ENCODE measurements around the gene DOCK3. TPM values are rescaled to one million over a fixed set of nuclear protein-coding genes. Genes with fewer than 3 reads are reported as not detected.
A peak's percentile ranks its signal among the peaks of the same experiment; 100 is the strongest.

DOCK3 gene
- total RNA-seq, 2 experiments from 2014 or later = 1.6 to 1.7 TPM

DNA sequence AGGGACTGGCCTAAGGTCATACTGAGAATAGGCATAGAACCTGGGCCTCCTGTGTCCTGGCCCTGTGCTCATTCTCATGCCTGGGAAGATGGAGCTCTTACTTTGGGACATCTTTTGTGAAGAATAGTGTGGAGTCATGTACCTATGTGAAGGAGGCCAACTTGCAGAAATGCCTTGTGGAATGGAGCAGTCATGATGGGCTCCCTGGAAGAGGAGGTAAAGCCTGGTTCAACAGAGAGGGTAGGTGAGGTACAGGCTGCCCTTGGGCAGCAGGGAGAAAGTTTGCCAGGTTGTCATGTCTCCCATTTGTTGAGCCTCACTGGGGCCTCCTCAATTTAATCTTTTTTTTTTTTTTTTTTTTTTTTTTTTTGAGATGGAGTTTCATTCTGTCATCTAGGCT is 39.7 kb upstream of the DOCK3 start:
- no peak for DNase-seq
- Mint-ChIP-seq H3K4me1 (ENCODE audit: low read depth) (peaks cover 69% of the 10 kb centered on the region), H3K9me3 (no peaks in the 10 kb centered on the region), H3K27me3 (ENCODE audit: low read depth) (no peaks in the 10 kb centered on the region), H3K27ac (no peak overlapping the region), H3K36me3 (ENCODE audit: low read depth) (peaks cover 9% of the 10 kb centered on the region), H3K4me3 (no peak overlapping the region)
- CTCF ChIA-PET = interaction anchor here (1.8 to 5.1 kb wide), 2 partner anchors 18 kb away, joined by 5 to 32 read pairs; partner anchors contain the start of gene MAPKAPK3
- intact Hi-C loops (cut with micrococcal nuclease) = no loop called here

DNA sequence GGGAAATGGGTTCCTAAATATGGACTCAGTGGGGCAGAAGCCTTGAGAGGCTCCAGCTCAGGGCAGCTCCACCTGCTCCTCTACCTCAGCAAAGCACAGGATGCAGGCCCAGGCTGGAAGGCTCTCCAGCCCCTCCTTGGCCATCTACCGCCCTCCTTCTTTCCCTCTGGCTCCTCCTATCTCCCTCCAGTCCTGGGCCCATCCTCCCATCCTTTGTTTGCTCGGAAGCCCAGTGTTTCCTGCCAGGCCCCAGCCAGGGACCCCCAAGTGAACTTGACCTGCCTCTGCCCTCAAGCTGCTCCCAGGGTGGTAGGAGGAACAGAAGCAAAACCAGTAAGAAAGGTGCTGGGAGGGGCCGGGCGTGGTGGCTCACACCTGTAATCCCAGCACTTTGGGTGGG is 37.7 kb upstream of the DOCK3 start:
- no peak overlapping the region for H3K4me3 Mint-ChIP-seq
- H3K9me3 Mint-ChIP-seq = no peaks in the 10 kb centered on the region
- DNase-seq = no peak
- intact Hi-C loops (cut with micrococcal nuclease) = no loop called here
- CTCF ChIA-PET = interaction anchor here (2.4 kb wide), 1 partner anchor 16 kb away, joined by 10 read pairs; no protein-coding TSS in a partner anchor
- peaks cover 9% of the 10 kb centered on the region for H3K36me3 Mint-ChIP-seq (ENCODE audit: low read depth)
- H3K27ac Mint-ChIP-seq = no peak overlapping the region
- H3K27me3 Mint-ChIP-seq (ENCODE audit: low read depth) = no peaks in the 10 kb centered on the region
- H3K4me1 Mint-ChIP-seq (ENCODE audit: low read depth) = peaks cover 56% of the 10 kb centered on the region

DNA sequence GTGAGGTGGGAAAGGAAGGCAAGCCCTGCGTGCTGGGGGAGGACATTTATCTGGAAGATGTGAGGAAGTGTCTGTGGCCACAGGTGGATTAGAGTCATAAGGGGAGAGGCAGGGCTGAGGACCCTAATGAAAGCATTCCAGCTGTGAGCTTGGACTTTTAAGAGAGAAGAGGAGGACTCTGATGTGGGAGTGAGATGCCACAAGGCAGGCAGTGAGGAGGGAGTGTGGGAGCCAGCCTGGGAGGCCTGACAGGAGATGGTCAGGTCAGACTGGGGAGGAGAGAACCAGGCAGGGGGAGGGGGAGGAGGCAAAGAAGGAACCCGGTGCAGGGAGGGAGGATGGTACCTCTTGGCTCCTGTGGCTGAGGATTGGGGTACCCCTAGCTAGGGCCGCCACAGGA is 36.8 kb upstream of the DOCK3 start:
- peaks cover 53% of the 10 kb centered on the region for H3K4me1 Mint-ChIP-seq (ENCODE audit: low read depth)
- CTCF ChIA-PET = interaction anchor here (1.3 to 2.4 kb wide), 2 partner anchors 15 to 22 kb away, joined by 6 to 10 read pairs; partner anchors contain the start of gene MAPKAPK3
- peaks cover 12% of the 10 kb centered on the region for H3K36me3 Mint-ChIP-seq (ENCODE audit: low read depth)
- no peaks in the 10 kb centered on the region for H3K27me3 Mint-ChIP-seq (ENCODE audit: low read depth)
- peak overlapping the region; percentile 2 for H3K27ac Mint-ChIP-seq
- no peak overlapping the region for H3K4me3 Mint-ChIP-seq
- no peaks in the 10 kb centered on the region for H3K9me3 Mint-ChIP-seq
- DNase-seq = no peak
- intact Hi-C loops (cut with micrococcal nuclease) = no loop called here

DNA sequence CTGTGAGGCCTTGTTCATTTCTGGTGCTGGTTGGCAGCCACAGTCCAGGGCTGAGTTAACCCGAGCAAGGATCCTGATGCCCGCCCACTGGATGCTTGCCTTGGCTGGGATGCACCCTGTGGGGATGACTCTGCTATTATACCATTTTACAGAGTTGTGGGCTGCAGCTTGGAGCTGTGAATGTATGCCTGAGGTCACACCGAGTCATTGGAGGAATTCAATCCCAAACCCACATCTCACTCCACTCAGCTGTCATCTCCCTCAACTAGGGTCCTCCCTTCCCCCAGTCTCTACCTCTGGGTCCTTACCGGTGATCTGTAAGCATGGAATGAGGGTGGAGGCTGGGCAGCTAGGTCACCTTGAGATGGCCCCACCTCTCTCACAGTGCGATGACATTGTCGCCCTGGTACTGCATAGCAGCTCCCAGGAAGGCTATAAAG is 35.7 kb upstream of the DOCK3 start:
- Mint-ChIP-seq H3K9me3 (no peaks in the 10 kb centered on the region), H3K36me3 (ENCODE audit: low read depth) (peaks cover 19% of the 10 kb centered on the region), H3K4me3 (no peak overlapping the region), H3K27ac (peak overlapping the region; percentile 32), H3K4me1 (ENCODE audit: low read depth) (peaks cover 42% of the 10 kb centered on the region), H3K27me3 (ENCODE audit: low read depth) (no peaks in the 10 kb centered on the region)
- intact Hi-C loops (cut with micrococcal nuclease) = no loop called here
- no peak for DNase-seq
- CTCF ChIA-PET = interaction anchor here (1.1 to 1.3 kb wide), 3 partner anchors 13 to 23 kb away, joined by 3 to 6 read pairs (median 4); partner anchors contain the start of gene MAPKAPK3

DNA sequence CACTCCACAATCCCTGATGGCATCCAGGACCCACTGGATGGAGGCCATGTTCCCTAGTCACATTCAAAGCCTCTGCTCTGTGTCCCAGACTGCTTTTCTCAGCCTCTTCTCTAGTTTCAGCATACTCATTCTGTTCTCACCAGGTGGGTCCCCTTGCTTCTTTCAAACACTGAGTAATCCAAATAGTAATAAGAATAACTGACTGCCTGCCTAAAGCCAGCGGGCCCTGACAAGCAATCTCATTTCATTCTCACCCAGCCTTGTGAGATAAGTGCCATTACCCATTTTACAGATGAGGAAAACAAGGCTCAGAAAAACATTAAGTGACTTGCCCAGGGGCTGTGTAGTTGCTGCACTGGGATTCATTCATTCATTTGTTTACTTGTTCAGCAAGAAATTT is 32.3 kb upstream of the DOCK3 start:
- Mint-ChIP-seq H3K4me1 (ENCODE audit: low read depth) (peaks cover 21% of the 10 kb centered on the region), H3K27ac (peak overlapping the region; percentile 33), H3K27me3 (ENCODE audit: low read depth) (no peaks in the 10 kb centered on the region), H3K36me3 (ENCODE audit: low read depth) (peaks cover 27% of the 10 kb centered on the region), H3K9me3 (no peaks in the 10 kb centered on the region), H3K4me3 (no peak overlapping the region)
- intact Hi-C loops (cut with micrococcal nuclease) = loop anchor here (1.0 kb wide), 1 partner anchor 18 kb away; no protein-coding TSS in a partner anchor
- CTCF ChIA-PET = interaction anchor here (1.0 kb wide), 1 partner anchor 10 kb away, joined by 3 read pairs; no protein-coding TSS in a partner anchor
- peak; percentile 56 for DNase-seq

DNA sequence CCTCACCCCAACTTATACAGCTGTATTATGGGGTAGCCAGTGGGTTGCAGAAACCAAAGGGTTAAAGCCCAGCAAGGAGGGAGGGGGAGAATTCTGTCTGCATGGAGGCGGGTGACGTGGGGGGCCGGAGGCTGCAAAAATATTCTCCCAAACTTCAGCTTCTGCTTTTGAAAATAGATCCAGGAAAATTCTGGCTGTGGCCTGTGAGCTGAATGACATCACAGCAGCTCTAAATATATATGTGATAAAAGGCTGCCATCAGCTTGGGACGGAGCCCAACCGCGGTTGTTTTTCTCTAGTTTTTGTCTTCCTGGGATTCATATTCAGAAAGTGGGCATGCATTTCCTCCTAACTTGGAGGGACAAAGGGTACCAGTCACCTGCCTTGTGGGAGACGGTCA is 30.2 kb upstream of the DOCK3 start:
- intact Hi-C loops (cut with micrococcal nuclease) = no loop called here
- no peak for DNase-seq
- CTCF ChIA-PET = interaction anchor here (0.9 kb wide), 1 partner anchor 8 kb away, joined by 3 read pairs; no protein-coding TSS in a partner anchor
- Mint-ChIP-seq H3K4me3 (no peak overlapping the region), H3K4me1 (ENCODE audit: low read depth) (peaks cover 13% of the 10 kb centered on the region), H3K36me3 (ENCODE audit: low read depth) (peaks cover 29% of the 10 kb centered on the region), H3K9me3 (no peaks in the 10 kb centered on the region), H3K27me3 (ENCODE audit: low read depth) (no peaks in the 10 kb centered on the region), H3K27ac (no peak overlapping the region)

DNA sequence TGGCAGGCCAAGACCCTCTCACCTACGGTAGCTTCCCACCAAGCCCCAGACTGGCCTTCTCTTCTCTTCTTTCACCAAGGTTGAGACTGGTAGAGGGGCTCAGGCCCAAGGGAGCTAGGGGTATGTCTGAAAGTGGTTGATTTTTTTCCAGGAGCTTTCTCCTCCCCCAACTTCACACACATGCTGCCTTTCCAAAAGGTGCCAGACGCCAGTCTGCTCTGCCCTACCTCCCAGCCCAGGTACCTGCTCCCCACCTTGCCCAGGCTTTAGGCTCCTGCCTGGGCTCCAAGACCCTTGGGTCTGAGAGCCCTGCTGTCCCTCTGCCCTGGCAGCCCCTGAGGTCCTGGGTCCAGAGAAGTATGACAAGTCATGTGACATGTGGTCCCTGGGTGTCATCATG is 29.3 kb upstream of the DOCK3 start:
- H3K4me3 Mint-ChIP-seq = no peak overlapping the region
- H3K27me3 Mint-ChIP-seq (ENCODE audit: low read depth) = no peaks in the 10 kb centered on the region
- peaks cover 29% of the 10 kb centered on the region for H3K36me3 Mint-ChIP-seq (ENCODE audit: low read depth)
- H3K4me1 Mint-ChIP-seq (ENCODE audit: low read depth) = peaks cover 16% of the 10 kb centered on the region
- no peak overlapping the region for H3K27ac Mint-ChIP-seq
- intact Hi-C loops (cut with micrococcal nuclease) = no loop called here
- DNase-seq = no peak
- H3K9me3 Mint-ChIP-seq = no peaks in the 10 kb centered on the region
- CTCF ChIA-PET = interaction anchor here (0.9 to 1.7 kb wide), 3 partner anchors 9 to 32 kb away, joined by 4 read pairs; no protein-coding TSS in a partner anchor

DNA sequence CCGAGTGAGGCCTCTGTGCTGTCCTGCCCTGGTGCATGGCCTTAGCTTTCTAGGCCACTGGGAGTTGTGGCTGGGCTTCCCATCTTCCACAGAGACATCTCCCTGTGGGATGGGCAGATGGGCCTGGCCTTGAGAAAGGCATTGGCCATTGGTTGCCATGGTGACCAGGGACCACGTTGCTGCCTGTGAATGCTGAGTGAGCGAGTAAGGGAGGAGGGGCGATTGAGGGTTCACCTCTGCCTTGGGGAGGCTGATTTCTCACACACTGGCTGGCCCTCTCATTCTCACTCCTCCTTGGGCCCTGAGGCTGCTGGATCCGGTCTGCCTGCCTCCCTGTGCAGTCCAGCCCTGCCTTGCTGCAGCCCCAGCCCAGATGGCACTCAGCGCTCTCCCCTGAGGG is 26.4 kb upstream of the DOCK3 start:
- peaks cover 3% of the 10 kb centered on the region for H3K4me1 Mint-ChIP-seq (ENCODE audit: low read depth)
- no peaks in the 10 kb centered on the region for H3K9me3 Mint-ChIP-seq
- peak overlapping the region; percentile 50 for H3K27ac Mint-ChIP-seq
- no peak for DNase-seq
- intact Hi-C loops (cut with micrococcal nuclease) = no loop called here
- no peak overlapping the region for H3K4me3 Mint-ChIP-seq
- H3K27me3 Mint-ChIP-seq (ENCODE audit: low read depth) = no peaks in the 10 kb centered on the region
- CTCF ChIA-PET = interaction anchor here (0.6 to 10.6 kb wide), 3 partner anchors 34 to 99 kb away, joined by 3 to 148 read pairs (median 3); partner anchors contain the start of gene MAPKAPK3
- peaks cover 17% of the 10 kb centered on the region for H3K36me3 Mint-ChIP-seq (ENCODE audit: low read depth)

DNA sequence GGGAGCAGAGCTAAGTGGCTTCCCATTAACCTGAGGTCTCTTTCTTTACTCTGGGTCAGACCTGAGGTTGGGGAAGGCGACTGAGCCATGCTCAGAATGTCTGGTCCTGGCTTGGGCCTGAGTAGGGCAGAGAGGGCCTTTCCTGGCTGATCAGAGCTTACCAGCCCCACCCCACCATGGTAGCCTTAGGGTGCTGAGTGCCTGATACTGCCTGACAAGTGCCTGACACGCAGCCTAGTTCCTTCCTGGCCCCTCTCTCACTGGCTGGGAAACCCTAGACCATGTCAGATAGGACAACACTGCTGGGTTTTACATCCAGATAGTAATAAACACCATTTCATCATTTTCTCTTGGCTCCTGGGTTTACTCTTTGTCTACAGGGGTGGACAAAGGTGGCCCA is 25.8 kb upstream of the DOCK3 start:
- peaks cover 13% of the 10 kb centered on the region for H3K36me3 Mint-ChIP-seq (ENCODE audit: low read depth)
- CTCF ChIA-PET = interaction anchor here (1.0 to 10.6 kb wide), 4 partner anchors 15 to 100 kb away, joined by 3 to 148 read pairs (median 4); partner anchors contain the start of gene MAPKAPK3
- no peak for DNase-seq
- no peak overlapping the region for H3K4me3 Mint-ChIP-seq
- H3K4me1 Mint-ChIP-seq (ENCODE audit: low read depth) = peaks cover 5% of the 10 kb centered on the region
- H3K27ac Mint-ChIP-seq = peak overlapping the region; percentile 8
- H3K27me3 Mint-ChIP-seq (ENCODE audit: low read depth) = no peaks in the 10 kb centered on the region
- H3K9me3 Mint-ChIP-seq = no peaks in the 10 kb centered on the region
- intact Hi-C loops (cut with micrococcal nuclease) = no loop called here

DNA sequence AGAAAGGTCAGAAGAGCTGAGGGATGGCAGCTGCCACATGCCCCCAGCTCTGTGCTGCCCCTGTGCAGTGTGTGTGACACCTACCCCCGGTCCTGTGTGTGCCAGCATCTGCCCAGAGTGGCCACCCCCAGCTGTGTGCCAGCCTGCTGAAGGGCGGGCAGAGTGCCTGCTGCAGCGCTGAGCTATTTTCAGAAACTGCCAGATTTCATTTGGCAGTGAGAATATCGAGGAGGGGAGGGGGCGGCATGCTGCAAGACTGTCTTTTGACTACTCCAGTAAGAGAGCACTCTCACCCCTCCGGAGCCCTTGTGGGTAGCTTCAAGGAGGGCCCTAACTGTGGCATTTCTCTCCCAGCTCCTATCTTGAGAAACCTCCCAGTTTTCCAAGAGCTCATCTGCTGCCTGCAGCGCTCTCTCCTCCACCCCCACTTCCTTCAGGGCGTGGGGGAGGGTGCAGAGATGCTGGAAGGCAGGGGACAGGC is 25.2 kb upstream of the DOCK3 start:
- peaks cover 11% of the 10 kb centered on the region for H3K4me1 Mint-ChIP-seq (ENCODE audit: low read depth)
- no peaks in the 10 kb centered on the region for H3K9me3 Mint-ChIP-seq
- no peak for DNase-seq
- intact Hi-C loops (cut with micrococcal nuclease) = no loop called here
- H3K36me3 Mint-ChIP-seq (ENCODE audit: low read depth) = peaks cover 8% of the 10 kb centered on the region
- no peak overlapping the region for H3K4me3 Mint-ChIP-seq
- no peaks in the 10 kb centered on the region for H3K27me3 Mint-ChIP-seq (ENCODE audit: low read depth)
- peak overlapping the region; percentile 32 for H3K27ac Mint-ChIP-seq
- CTCF ChIA-PET = interaction anchor here (0.6 to 10.6 kb wide), 5 partner anchors 16 to 100 kb away, joined by 3 to 148 read pairs (median 3); partner anchors contain the start of gene MAPKAPK3

DNA sequence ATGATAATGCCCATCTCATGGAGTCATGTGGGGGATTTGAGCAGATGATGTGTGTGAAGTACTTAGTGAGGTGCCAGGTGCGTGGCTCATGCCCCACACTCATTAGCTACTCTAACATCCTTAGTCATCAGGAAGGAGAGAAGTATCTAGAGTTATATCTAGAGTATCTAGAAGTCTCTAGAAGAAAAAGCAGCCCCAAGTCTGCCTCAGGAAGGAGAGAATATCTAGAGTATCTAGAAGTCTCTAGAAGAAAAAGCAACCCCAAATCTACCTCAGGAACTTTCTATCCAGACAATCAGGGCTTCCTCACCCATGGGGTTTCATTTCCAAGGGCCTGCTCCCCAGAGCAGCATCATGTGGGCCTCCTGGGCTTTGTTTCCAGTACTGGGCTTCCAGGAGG is 24.7 kb upstream of the DOCK3 start:
- intact Hi-C loops (cut with micrococcal nuclease) = no loop called here

DNA sequence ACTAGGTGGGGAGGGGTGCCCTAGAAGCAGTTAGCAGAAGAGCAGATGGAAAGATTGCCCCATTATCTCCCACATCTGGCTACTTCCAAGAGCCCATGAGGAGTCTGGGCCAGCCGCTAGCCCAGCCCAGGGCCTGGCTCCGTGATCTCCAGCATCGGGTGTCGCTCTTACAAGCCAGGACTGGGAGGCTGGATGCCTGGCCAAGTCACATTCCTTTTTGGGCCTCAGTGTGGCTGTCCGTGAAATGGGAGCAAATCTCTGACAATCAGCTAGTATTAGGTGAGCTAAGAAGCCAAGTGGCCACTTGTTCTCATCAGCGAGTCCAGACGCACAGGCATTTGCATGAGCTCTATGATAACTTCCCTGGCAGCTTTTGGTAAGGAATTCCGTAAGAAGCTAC is 23.3 kb upstream of the DOCK3 start:
- no peaks in the 10 kb centered on the region for H3K27me3 Mint-ChIP-seq (ENCODE audit: low read depth)
- CTCF ChIA-PET = interaction anchor here (0.8 to 10.6 kb wide), 5 partner anchors 30 to 102 kb away, joined by 3 to 148 read pairs (median 31); partner anchors contain the start of gene MAPKAPK3
- no peak overlapping the region for H3K27ac Mint-ChIP-seq
- no peak overlapping the region for H3K4me3 Mint-ChIP-seq
- H3K9me3 Mint-ChIP-seq = no peaks in the 10 kb centered on the region
- DNase-seq = no peak
- intact Hi-C loops (cut with micrococcal nuclease) = no loop called here
- peaks cover 2% of the 10 kb centered on the region for H3K36me3 Mint-ChIP-seq (ENCODE audit: low read depth)
- H3K4me1 Mint-ChIP-seq (ENCODE audit: low read depth) = peaks cover 22% of the 10 kb centered on the region

More for the DNA sequence above, 24.7 kb upstream of the DOCK3 start:
- Mint-ChIP-seq H3K36me3 (ENCODE audit: low read depth) (peaks cover 7% of the 10 kb centered on the region), H3K4me3 (no peak overlapping the region), H3K9me3 (no peaks in the 10 kb centered on the region), H3K27me3 (ENCODE audit: low read depth) (no peaks in the 10 kb centered on the region), H3K4me1 (ENCODE audit: low read depth) (peaks cover 16% of the 10 kb centered on the region), H3K27ac (peak overlapping the region; percentile 32)
- DNase-seq = no peak
- CTCF ChIA-PET = interaction anchor here (0.6 to 10.6 kb wide), 4 partner anchors 16 to 35 kb away, joined by 3 to 148 read pairs (median 4); partner anchors contain the start of gene MAPKAPK3

All from activated naive CD4-positive, alpha-beta T cell treated with anti-CD3 and anti-CD28 coated beads for 36 hours (primary cell).